Hematopoietic multipotent progenitor cell treated with erythropoietin and hydrocortisone succinate and interleukin-3 and kit ligand, for 8 days (in vitro differentiated cells): ENCODE measurements around the gene PCBP3.
"Not testable (repeated sequence)": the region's sequence is repeated elsewhere in the genome, so short reads cannot be mapped to it uniquely, and the experiment has no call there.

Source experiments
- DNase-seq: peaks from one replicate; pipeline ENCODE4 v3.0.0-alpha.2; 2015

Gene PCBP3

GRCh38 chr21:45613881-45614280 is 29.6 kb upstream of the PCBP3 start:
- DNase-seq: no peak

GRCh38 chr21:45615145-45615711 is 28.3 kb upstream of the PCBP3 start:
- no peak for DNase-seq

GRCh38 chr21:45617021-45617921 is 26.3 kb upstream of the PCBP3 start:
- DNase-seq: no peak

- no peak for DNase-seq
Observed at GRCh38 chr21:45618287-45618686, 25.2 kb upstream of the PCBP3 start.

GRCh38 chr21:45618846-45619485 is 24.6 kb upstream of the PCBP3 start:
- no peak for DNase-seq

- DNase-seq: no peak
Observed at GRCh38 chr21:45620201-45620923, 23.2 kb upstream of the PCBP3 start.

- not testable (repeated sequence) for DNase-seq
Observed at GRCh38 chr21:45621435-45622331, 21.8 kb upstream of the PCBP3 start.

- DNase-seq: no peak
Observed at GRCh38 chr21:45622416-45623097, 21.0 kb upstream of the PCBP3 start.

GRCh38 chr21:45623436-45623835 is 20.1 kb upstream of the PCBP3 start:
- no peak for DNase-seq

- not testable (repeated sequence) for DNase-seq
Observed at GRCh38 chr21:45626127-45626526, 17.4 kb upstream of the PCBP3 start.

- DNase-seq: no peak
Observed at GRCh38 chr21:45629046-45629981, 14.2 kb upstream of the PCBP3 start.

- no peak for DNase-seq
Observed at GRCh38 chr21:45630066-45630694, 13.3 kb upstream of the PCBP3 start.

GRCh38 chr21:45630876-45631275 is 12.6 kb upstream of the PCBP3 start:
- no peak for DNase-seq

GRCh38 chr21:45631540-45631939 is 12.0 kb upstream of the PCBP3 start:
- no peak for DNase-seq

- no peak for DNase-seq
Observed at GRCh38 chr21:45632160-45632559, 11.4 kb upstream of the PCBP3 start.

- DNase-seq: no peak
Observed at GRCh38 chr21:45632637-45633251, 10.8 kb upstream of the PCBP3 start.

GRCh38 chr21:45634511-45635183 is 8.9 kb upstream of the PCBP3 start:
- no peak for DNase-seq

GRCh38 chr21:45635271-45636151 is 8.0 kb upstream of the PCBP3 start:
- no peak for DNase-seq
